Keratinocyte (primary cell): ENCODE results near the gene MYO9A. TPM values are rescaled to one million over a fixed set of nuclear protein-coding genes. Genes with fewer than 3 reads are reported as not detected.

Experiments
- DNase-seq: peaks from one replicate; pipeline ENCODE4 v3.0.0-alpha.2; 2011; ENCODE audit warnings: low read depth, missing footprints, low spot score
- FAIRE-seq: peaks from 2 replicates; lab custom pipeline; 2011; peaks lifted over from hg19 to GRCh38; lab: Jason Lieb, UNC
- H2AFZ ChIP-seq: 2 replicates; pipeline ENCODE4 v1.6.0; 2012; ENCODE audit warnings: low read length, control low read depth, inconsistent platforms; ENCODE audit not compliant: control insufficient read depth
- H3K27ac ChIP-seq: 2 replicates; pipeline ENCODE4 v1.5.1; 2011; ENCODE audit warnings: low read length; ENCODE audit not compliant: control insufficient read depth, insufficient read depth
- H3K27me3 ChIP-seq: 3 replicates; pipeline ENCODE4 v1.6.0; 2011; ENCODE audit warnings: low read length; ENCODE audit not compliant: control insufficient read depth, insufficient read depth; ENCODE audit errors: extremely low read depth
- H3K36me3 ChIP-seq, 2 experiments: 2 replicates in 1 of 2; 3 replicates in 1 of 2; pipeline ENCODE4 v1.5.1; 2011; ENCODE audit warnings: low read length in 2 of 2, mild to moderate bottlenecking in 1 of 2; ENCODE audit not compliant: control insufficient read depth in 2 of 2, insufficient read depth in 2 of 2; ENCODE audit errors: extremely low read depth in 1 of 2
- H3K4me1 ChIP-seq: 3 replicates; pipeline ENCODE4 v1.5.1; 2011; ENCODE audit warnings: low read length; ENCODE audit not compliant: control insufficient read depth, insufficient read depth; ENCODE audit errors: extremely low read depth
- H3K4me2 ChIP-seq: 3 replicates; pipeline ENCODE4 v1.6.0; 2011; ENCODE audit warnings: low read depth, low read length; ENCODE audit not compliant: control insufficient read depth, insufficient read depth; ENCODE audit errors: extremely low read depth
- H3K4me3 ChIP-seq, 3 experiments: fragments of 200-600 bp in 1 of 3; sonication (generic) in 1 of 3; 2 replicates in 2 of 3; 3 replicates in 1 of 3; pipeline ENCODE4 v1.5.1; 2011 to 2016; ENCODE audit warnings: low read length in 3 of 3, mild to moderate bottlenecking in 3 of 3, control low read depth in 2 of 3, inconsistent platforms in 1 of 3, low read depth in 1 of 3, mixed read lengths in 1 of 3, mixed run types in 1 of 3, moderate library complexity in 1 of 3; ENCODE audit not compliant: control insufficient read depth in 2 of 3, insufficient read depth in 2 of 3; ENCODE audit errors: extremely low read depth in 1 of 3
- H3K79me2 ChIP-seq: 2 replicates; pipeline ENCODE4 v1.6.0; 2012; ENCODE audit warnings: low read length; ENCODE audit not compliant: control insufficient read depth, insufficient read depth
- H3K9ac ChIP-seq: 3 replicates; pipeline ENCODE4 v1.6.0; 2011; ENCODE audit warnings: low read length; ENCODE audit not compliant: control insufficient read depth, insufficient read depth; ENCODE audit errors: extremely low read depth
- H3K9me1 ChIP-seq: 3 replicates; pipeline ENCODE4 v1.6.0; 2011; ENCODE audit warnings: low read length; ENCODE audit not compliant: control insufficient read depth, insufficient read depth; ENCODE audit errors: extremely low read depth
- H3K9me3 ChIP-seq: 2 replicates; pipeline ENCODE4 v1.5.1; 2012; ENCODE audit warnings: low read depth, low read length; ENCODE audit not compliant: control insufficient read depth
- H4K20me1 ChIP-seq: 3 replicates; pipeline ENCODE4 v1.6.0; 2011; ENCODE audit warnings: low read length; ENCODE audit not compliant: control insufficient read depth, insufficient read depth; ENCODE audit errors: extremely low read depth
- CTCF ChIP-seq, 3 experiments: IDR thresholded peaks in 1 of 3; conservative IDR thresholded peaks in 1 of 3; optimal IDR thresholded peaks in 1 of 3; 2 replicates in 2 of 3; 3 replicates in 1 of 3; pipeline versions ENCODE3 to v1.5.1; 2011; ENCODE audit warnings: low read length in 3 of 3, mild to moderate bottlenecking in 3 of 3, moderate library complexity in 2 of 3, control low read depth in 1 of 3, inconsistent platforms in 1 of 3; ENCODE audit not compliant: insufficient read depth in 2 of 3; ENCODE audit errors: extremely low read depth in 1 of 3
- EZH2 ChIP-seq: IDR thresholded peaks from one replicate; pipeline ENCODE4 v1.6.1; 2012; ENCODE audit warnings: inconsistent platforms, mild to moderate bottlenecking, low read length, moderate library complexity
- dilution Hi-C: fragments of 300-500 bp; cut with MboI; formaldehyde crosslinking; loops from one replicate; pipeline ENCODE4 v1.7.0; 2020; ENCODE audit warnings: low sequenced_read_pairs; ENCODE audit not compliant: extremely low pct_ligation_motif_present
- polyA plus RNA-seq, 5 experiments: library from polyadenylated mRNA; depleted of rRNA in 3 of 5; stranded (reverse) in 3 of 5; stranded (forward) in 1 of 5; unstranded in 1 of 5; fragments of >200 nt; gene quantifications; 1 replicate in 1 of 5; 2 replicates in 3 of 5; 3 replicates in 1 of 5; pipeline versions ENCODE4 v1.2.1 to v1.2.3, GENCODE V29; 2011 to 2012; ENCODE audit warnings: missing spikeins in 2 of 5, low read depth in 1 of 5, low replicate concordance in 1 of 5

MYO9A gene
- polyA plus RNA-seq, 1 donor (not counting 4 experiments of a cell fraction or from before 2014, with no cell fraction given): 10.6 TPM

GRCh38 chr15:72065801-72066200 is 52.1 kb downstream of the MYO9A start:
- TF ChIP-seq EZH2 (no peak), CTCF (optimal IDR thresholded peaks at IDR 0.05 in 1 of 3, IDR thresholded peaks at IDR 0.05 in 1 of 3, conservative IDR thresholded peaks at IDR 0.05 in 1 of 3; ENCODE audit: extremely low read depth in 1 of 3, insufficient read depth in 2 of 3, low read length in 3 of 3) (no peak)
- H3K9ac ChIP-seq: no peak overlapping the region
- no peak overlapping the region for H3K4me2 ChIP-seq
- H3K9me3 ChIP-seq: no peaks in the 10 kb centered on the region
- H3K9me1 ChIP-seq: no peaks in the 10 kb centered on the region
- no peak overlapping the region for H3K4me3 ChIP-seq
- peaks cover 2% of the 10 kb centered on the region for H4K20me1 ChIP-seq
- H2AFZ ChIP-seq: no peak overlapping the region
- H3K27ac ChIP-seq: no peak overlapping the region
- dilution Hi-C loops: no loop called here
- FAIRE-seq: no peak
- peaks cover 11% of the 10 kb centered on the region for H3K79me2 ChIP-seq
- DNase-seq: no peak
- no peaks in the 10 kb centered on the region for H3K27me3 ChIP-seq
- no peaks in the 10 kb centered on the region for H3K36me3 ChIP-seq
- H3K4me1 ChIP-seq: no peaks in the 10 kb centered on the region

GRCh38 chr15:72063186-72063585 is 54.8 kb downstream of the MYO9A start:
- no peaks in the 10 kb centered on the region for H3K36me3 ChIP-seq
- peaks cover 2% of the 10 kb centered on the region for H4K20me1 ChIP-seq
- H3K27ac ChIP-seq: no peak overlapping the region
- H3K9me3 ChIP-seq: no peaks in the 10 kb centered on the region
- H3K4me2 ChIP-seq: no peak overlapping the region
- DNase-seq (no peak), FAIRE-seq (no peak)
- TF ChIP-seq EZH2 (no peak), CTCF (optimal IDR thresholded peaks at IDR 0.05 in 1 of 3, IDR thresholded peaks at IDR 0.05 in 1 of 3, conservative IDR thresholded peaks at IDR 0.05 in 1 of 3; ENCODE audit: extremely low read depth in 1 of 3, insufficient read depth in 2 of 3, low read length in 3 of 3) (no peak)
- H3K27me3 ChIP-seq: no peaks in the 10 kb centered on the region
- dilution Hi-C loops: no loop called here
- no peak overlapping the region for H2AFZ ChIP-seq
- H3K9ac ChIP-seq: no peak overlapping the region
- no peak overlapping the region for H3K4me3 ChIP-seq
- H3K4me1 ChIP-seq: no peaks in the 10 kb centered on the region
- H3K79me2 ChIP-seq: peaks cover 7% of the 10 kb centered on the region
- H3K9me1 ChIP-seq: no peaks in the 10 kb centered on the region
